Measurements from ENCODE around the gene TRPC3.

The TRPC3 gene

GRCh38 chr4:121869841-121870822, 81.7 kb downstream of the TRPC3 start, which contains the start of gene BBS7:
Gene BBS7 (minus strand): TSS chr4:121870474. CDS start chr4:121870313, 161 bp downstream.
- DNase-seq = peak; percentile 76

DNA sequence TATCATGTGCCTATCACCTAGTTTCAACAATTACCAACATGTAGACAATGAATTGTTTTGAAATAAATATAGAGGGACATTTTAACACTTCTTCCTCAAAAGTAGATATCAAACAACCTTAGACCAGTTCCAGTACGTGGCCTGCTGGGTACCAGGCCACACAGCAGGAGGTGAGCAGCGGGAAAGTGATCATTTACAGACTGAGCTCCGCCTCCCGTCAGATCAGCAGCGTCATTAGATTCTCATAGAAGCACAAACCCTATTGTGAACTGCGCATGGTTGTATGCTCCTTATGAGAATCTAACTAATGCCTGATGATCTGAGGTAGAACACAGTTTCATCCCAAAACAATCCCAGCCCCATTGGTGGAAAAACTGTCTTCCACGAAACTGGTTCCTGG, 88.1 kb downstream of the TRPC3 start:
- no peak for DNase-seq

DNA sequence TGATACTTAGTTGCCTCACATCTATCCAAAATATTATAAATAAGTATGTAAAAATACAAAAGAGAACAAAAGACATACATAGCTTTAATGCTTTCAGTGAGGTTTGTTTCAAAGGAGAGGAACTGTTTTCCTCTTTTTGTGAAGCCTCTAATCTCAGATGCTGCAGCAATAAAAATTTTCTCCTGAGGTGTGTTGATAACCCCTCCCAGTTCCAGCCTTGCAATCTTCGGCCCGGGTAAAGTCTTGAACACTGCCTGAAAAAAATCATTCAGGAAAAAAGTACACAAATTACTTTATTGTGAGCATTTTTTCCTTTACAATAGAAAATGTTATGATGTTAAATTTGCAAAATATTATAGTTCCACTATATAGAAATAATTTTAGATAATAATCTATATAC, 90.4 kb downstream of the TRPC3 start:
- DNase-seq = no peak

GRCh38 chr4:121860121-121860520, 91.7 kb downstream of the TRPC3 start:
- no peak for DNase-seq

- DNase-seq = no peak
These were observed 100.5 kb downstream of the TRPC3 start for GRCh38 chr4:121851354-121851753.

- no peak for DNase-seq
These were observed 105.2 kb downstream of the TRPC3 start for GRCh38 chr4:121846662-121847061.

- DNase-seq = no peak
These were observed 109.0 kb downstream of the TRPC3 start for GRCh38 chr4:121842862-121843261.

DNA sequence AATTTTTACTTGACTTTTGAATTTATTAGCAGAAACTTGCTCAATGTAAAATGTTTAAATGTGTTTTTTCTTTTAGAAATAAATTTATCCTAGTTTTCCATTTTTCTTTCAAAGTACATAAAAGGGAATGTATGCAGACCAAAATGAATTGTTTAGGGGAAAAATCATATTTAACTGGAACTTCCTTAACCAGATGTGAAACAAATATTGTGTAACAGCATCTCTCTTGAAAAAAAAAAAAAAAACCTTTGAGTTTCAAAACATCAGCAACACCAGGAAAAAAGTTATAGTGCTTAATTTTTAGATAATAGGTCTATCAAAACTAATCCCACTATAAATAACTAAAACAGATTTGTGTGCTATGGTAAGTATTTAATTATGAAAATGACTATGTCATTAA, 113.7 kb downstream of the TRPC3 start:
- DNase-seq = no peak

DNA sequence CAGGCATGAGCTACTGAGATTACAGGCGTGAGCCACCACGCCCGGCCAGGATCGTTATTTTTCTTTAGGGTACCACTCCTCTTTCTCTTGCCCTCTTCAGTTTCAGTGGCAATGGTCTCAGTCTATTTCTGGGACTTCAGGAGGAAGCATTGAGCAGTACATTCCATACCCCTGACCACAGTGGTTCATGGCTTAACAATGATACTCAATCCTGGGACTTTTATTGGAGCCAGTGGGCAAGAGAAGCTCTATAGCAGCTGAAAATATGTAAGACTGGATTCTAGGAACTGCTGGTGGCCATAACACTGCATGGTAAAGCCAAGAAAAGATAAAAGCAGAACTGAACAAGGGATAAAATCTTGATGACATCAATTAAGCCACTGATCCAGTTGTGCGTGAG, 122.3 kb downstream of the TRPC3 start:
- no peak for DNase-seq
